ENCODE measurements around the gene TNP2.
"Not testable (repeated sequence)": the region's sequence is repeated elsewhere in the genome, so short reads cannot be mapped to it uniquely, and the experiment has no call there.

TNP2 gene

GRCh38 chr16:11238272-11239202 is 30.6 kb downstream of the TNP2 start:
- DNase-seq: no peak

DNA sequence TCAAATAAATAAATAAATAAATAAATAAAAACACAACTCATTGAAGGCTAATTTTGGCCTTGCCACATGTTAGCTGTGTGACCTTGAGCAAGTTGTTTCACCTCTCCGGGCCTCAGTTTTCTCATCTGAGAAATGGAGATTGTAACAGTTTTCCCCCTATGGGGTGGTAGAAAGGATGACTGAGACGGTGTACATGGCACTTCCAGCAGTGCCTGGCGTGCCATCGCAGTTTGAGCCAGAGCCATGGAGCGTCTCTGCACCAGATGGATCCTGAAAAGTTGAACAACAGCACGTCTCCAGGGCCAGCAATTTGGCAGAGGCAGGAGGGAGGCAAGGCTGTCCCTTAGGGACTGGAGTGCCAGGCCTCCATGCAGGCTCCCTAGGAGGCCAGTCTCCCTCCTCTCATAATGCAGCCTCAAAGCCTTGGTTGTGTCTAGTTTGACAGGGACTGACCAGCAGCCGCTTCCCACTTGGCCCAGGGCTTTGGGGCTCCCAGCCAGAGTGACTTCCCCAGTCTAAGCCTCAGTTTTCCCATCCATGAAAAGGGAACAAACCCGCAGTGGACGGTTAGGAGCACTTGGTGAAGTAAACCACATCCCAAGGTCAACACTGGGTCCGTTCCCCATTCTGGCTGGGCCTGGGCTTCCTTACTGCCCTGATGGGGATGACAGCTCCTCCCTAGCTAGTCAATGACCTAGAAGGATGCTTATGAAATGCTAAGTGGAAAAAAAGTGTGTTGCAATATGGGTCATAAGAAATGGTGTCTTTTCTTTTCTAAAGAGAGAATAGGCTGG is 32.5 kb downstream of the TNP2 start:
- no peak for DNase-seq

DNA sequence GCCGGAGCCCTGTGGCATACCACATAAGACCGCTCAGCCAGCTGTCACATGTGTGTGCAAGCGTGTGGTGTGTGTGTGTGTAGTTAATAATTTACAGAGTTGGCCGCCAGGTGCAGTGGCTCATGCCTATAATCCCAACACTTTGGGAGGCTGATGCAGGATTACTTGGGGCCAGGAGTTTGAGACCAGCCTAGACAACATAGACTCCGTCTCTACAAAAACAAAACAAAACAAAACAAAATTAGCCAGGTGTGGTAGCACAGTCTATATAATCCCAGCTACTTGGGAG is 33.5 kb downstream of the TNP2 start:
- no peak for DNase-seq

DNA sequence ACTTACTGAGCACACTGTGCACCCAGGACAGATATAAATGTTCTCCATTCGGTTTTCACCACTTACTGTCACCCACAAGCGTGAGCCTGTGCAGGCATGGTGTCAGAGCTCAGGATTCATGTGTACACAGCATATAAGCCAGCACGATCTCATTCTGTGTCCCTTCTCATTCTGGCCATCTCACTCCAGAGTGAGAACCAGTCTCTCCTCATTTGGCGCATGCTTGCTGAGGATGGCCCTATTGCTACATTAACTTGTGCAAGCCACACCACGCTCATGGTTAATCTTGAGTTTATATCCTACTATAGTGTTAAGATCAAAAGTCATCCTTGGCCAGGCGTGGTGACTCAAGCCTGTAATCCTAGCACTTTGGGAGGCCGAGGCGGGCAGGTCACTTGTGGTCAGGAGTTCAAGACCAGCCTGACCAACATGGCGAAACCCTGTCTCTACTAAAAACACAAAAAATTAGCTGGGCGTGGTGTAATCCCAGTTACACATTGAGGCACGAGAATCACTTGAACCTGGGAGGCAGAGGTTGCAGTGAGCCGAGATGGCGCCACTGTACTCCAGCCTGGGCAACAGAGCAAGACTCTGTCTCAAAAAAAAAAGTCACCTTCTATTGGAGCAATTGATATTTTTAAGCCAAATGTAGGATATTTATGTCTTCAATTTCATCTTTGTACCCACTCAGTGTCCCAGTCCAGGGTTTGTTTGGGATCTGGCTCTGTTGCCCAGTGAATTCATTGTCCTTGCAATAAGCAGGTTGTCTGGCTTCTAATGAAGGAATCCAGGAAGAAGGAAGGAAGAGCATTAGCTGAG is 34.0 kb downstream of the TNP2 start:
- DNase-seq: no peak

- DNase-seq: peak; percentile 84
Observed at GRCh38 chr16:11233727-11234376, 35.3 kb downstream of the TNP2 start.

DNA sequence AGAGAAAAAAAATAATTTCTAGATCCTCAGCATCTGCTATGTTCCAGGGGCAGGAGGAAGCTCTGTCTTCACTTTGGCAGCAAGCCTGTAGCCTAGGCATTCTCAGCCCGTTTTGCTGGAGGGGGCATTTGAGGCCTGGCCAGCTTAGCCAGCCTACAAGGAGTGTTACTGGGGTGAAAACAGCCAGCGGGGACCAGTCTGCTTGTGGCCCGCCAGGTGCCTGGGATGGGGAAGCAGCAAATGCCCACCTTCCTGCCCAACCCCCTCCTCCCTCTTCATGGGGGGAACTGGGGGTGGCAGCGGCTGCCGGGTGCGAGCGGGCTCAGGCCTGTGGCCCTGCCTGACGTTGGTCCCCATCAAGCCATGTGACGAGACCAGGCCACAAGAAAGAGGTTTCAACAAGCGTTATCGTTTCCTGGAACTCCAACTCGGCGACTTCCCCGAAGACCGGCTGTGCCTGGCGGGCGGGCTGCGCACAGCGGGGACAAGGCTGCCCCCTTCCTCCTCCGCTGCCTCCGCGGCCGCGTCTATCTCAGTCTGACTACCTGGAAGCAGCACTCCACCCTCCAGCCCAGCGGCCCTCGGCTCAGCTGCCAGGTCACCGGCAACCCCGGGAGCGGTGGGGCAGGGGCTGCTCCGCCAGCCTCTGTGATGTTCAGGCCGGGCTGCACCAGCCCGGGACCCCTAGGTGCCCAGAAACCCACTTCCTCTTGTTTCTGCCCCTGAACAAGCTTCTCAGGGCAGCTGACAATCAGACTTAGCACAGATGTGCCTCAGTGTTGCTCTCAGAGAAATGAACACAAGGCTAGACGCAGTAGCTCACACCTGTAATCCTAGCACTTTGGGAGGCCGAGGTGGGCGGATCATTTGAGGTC is 36.0 kb downstream of the TNP2 start:
- DNase-seq: peak; percentile 89

DNA sequence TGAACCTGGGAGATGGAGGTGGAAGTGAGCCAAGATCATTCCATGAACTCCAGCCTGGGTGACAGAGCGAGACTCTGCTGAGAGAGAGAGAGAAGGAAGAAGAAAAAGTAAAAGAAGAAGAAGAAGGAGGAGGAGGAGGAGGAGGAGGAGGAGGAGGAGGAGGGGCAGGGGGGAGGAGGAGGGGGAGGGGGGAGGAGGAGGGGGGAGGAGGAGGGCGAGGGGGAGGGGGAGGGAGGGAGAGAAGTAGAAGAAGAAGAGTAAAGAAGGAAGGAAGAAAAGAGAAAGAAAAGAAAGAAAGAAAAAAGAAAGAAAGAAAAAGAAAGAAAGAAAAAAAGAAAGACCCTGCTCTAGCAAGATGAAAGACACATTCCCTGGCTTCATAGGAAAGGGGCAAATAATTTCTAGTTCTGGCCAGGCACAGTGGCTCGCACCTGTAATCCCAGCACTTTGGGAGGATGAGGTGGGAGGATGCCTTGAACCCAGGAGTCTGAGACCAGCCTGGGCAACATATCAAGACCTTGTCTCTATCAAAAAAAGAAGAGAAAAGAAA is 36.7 kb downstream of the TNP2 start:
- DNase-seq: no peak

DNA sequence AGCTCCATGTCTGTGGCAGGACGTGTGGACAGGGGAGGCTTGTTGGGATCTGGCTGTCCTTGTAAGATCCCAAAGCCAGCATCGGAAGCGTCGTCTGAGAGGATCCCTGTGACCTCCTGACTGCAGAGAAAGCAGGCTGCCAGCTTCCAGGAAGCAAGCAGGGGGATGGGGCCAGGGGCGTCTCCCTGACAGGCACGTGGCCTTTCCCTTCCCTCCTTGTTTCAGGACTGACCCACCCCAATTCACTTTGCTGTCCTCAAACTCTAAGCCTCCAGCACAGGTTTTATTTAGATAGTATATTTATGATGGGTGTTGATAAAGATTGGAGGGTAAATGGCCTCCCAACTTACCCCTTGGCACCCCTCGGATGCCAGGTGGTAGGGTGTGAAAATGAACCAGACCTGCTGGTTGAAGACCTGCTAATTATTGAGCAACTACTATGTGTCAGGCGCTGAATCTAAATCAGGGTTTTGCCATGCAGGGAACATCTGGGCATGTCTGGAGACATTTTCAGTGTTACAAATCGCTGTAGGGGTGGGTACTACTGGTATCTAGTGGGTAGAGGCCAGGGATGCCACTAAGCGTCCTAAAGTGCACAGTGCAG is 37.7 kb downstream of the TNP2 start:
- no peak for DNase-seq

DNA sequence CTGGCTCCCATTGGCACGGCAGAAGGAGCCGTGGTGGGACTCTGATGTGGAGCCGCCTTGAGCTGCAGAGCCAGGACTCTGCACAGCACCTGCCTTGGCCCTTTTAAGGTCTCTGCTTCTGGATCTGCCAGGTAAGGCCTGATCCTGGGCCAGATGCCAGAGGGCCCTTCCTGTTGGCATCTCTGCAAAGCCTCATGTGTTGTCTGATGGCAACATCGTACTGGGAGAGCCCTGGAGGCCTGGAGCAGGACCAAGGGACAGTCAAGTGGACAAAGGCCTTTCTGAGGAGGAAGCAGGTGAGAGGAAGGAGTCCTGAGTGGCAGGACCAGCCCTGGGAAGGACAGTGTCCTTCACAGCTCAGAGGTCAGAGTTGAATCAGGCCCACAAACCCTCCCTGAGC is 39.2 kb downstream of the TNP2 start:
- DNase-seq: no peak

DNA sequence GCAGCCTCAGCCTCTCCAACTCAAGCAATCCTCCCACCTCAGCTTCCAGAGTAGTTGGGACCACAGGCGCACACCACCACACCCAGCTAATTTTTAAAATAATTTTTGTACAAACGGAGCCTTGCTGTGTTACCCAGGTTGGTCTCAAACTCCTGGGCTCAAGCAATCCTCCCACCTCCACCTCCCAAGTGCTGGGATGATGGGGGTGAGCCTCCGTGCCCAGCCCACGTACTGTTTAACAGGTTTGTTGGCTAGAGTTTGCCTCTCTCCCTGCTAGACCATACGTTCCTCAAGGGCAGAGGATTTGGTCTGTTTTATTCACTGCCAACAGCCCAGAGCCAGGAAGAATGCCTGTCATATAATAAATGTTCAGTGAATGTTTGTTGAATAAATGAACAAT is 39.7 kb downstream of the TNP2 start:
- DNase-seq: no peak

DNA sequence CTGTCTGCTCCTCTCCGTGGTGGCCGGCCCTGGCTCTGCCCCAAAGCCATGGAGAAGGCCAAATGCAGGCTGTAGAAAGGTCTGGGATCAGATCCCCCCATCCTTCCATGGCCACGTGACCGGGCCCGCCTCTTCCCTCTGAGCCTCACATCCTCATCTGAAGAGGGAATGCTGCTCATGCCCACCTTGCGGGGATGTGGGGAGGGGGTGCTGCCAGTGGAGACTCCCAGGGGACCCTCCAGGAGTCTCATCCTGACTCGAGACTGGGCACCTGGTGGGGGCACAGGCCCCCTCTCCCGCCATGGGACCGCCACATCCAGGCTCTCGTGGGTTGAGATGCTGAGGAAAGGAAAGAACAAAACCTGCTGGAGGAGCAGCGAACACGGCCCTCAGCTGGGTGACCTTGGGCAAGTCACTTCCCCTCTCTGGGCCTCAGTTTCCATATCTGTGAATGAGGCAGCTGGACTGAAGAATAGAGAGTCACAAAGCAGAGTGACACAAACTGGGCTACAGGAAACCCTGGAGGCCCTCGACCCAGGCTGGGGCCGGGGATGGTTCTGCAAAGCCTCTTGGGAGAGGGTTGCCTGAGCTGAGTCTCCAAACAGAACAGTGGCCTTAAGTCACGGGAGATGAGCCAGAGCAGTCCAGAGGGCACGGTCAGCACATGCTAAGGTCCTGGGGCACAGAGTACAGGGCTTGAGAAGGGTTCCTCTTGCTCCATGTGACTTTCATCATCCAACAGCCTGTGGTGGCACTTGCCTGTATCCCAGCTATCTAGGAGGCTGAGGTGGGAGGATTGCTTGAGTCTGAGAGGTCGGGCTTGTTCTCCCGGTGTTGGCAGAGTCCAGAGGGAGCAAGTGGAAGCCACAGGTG is 43.2 kb downstream of the TNP2 start:
- DNase-seq: no peak

- peak; percentile 86 for DNase-seq
Observed at GRCh38 chr16:11224894-11225676, 44.0 kb downstream of the TNP2 start.

DNA sequence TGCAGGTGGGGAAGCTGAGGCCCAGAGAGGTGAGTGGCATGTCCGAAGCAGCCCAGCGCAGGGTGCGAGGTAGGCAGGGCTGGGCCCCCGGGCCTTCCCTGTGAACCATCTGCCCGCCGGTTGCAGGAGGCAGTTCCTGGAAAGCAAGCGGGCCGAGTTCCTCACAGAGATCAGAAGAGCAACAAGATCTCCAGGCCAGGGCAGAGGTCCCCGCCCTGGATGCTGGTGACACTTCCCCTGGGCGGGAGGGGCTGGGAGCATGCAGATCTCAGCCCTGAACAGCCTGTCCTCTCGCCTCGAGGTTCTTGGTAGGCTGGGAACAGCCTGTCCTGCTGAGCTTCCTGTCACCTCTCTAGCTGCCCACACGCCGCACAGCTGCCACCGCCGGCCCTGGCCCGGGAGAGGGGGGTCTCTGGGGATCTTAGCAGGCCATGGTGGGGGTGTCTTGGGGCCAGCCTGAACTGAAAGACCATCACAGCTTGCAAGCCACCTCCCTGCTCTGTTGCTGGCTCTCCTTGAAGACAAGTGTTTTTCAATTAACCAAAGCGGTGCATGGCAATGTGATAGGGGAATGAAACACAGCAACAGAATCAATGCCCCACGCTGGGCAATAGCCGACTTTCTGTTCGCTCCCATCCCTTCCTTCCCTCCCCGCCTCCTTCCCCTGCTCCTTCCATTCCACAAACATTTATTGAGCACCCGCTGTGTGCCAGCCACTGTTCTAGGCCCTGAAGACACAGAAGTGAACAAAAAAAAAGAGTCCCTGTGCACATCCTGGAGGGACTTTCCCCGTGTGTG is 44.8 kb downstream of the TNP2 start:
- DNase-seq: peak; percentile 60

GRCh38 chr16:11220507-11220906 is 48.6 kb downstream of the TNP2 start:
- DNase-seq: not testable (repeated sequence)

DNA sequence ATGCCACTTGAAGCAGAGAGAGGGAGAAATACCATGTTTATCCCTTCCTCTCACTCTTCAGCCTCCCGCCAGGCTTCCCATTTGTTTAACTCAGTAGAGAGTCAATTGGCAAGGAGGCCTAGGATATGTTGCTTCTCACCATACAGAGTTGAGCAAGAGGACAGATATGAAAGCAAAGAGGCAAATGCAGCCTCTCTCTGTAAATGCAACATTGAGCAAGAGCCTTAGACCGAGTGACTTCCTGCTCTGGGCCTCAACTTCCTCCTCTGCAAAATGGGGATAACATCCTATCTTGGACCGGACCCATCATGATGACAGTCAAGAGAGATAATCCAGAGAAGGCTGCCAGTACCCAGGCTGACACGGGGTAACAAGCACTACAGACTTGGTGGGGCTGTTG is 49.9 kb downstream of the TNP2 start:
- DNase-seq: no peak

- no peak for DNase-seq
Observed at GRCh38 chr16:11218604-11218962, 50.5 kb downstream of the TNP2 start.
